IMR-90 (cell line): ENCODE data around the gene EPB41L4A.

Experiments used
- BHLHE40 ChIP-seq: fragments of 150-350 bp; IDR thresholded peaks from 2 replicates; pipeline ENCODE4 v1.6.1; 2016; ENCODE audit warnings: mild to moderate bottlenecking, low read depth, low read length
- CTCF ChIP-seq: conservative IDR thresholded peaks from 2 replicates; pipeline ENCODE4 v1.5.1; 2012; ENCODE audit warnings: mild to moderate bottlenecking, low read depth, low read length, improper control_type of control experiment
- MAFK ChIP-seq: IDR thresholded peaks from 2 replicates; pipeline ENCODE4 v1.6.1; 2012; ENCODE audit warnings: low read depth, low read length, improper control_type of control experiment
- MAZ ChIP-seq: IDR thresholded peaks from 2 replicates; pipeline ENCODE4 v1.6.1; 2012; ENCODE audit warnings: low read depth, mild to moderate bottlenecking, low read length, improper control_type of control experiment, moderate library complexity, borderline replicate concordance
- NFE2L2 ChIP-seq: fragments of 150-350 bp; IDR thresholded peaks from 2 replicates; pipeline ENCODE4 v1.6.1; 2016; ENCODE audit warnings: low read depth, mild to moderate bottlenecking, low read length
- POLR2A ChIP-seq: IDR thresholded peaks from 2 replicates; pipeline ENCODE4 v1.6.1; 2012; ENCODE audit warnings: mild to moderate bottlenecking, low read depth, low read length
- RCOR1 ChIP-seq: IDR thresholded peaks from 2 replicates; pipeline ENCODE4 v1.6.1; 2012; ENCODE audit warnings: mild to moderate bottlenecking, low read length, improper control_type of control experiment; ENCODE audit not compliant: insufficient replicate concordance
- SMC3 ChIP-seq: fragments of 150-350 bp; IDR thresholded peaks from 2 replicates; pipeline ENCODE4 v1.6.1; 2016; ENCODE audit warnings: low read depth, mild to moderate bottlenecking, antibody characterized with exemption, low read length, moderate library complexity
- USF2 ChIP-seq: fragments of 150-350 bp; IDR thresholded peaks from 2 replicates; pipeline ENCODE4 v1.6.1; 2017; ENCODE audit warnings: mild to moderate bottlenecking, antibody characterized with exemption, low read length, low read depth

DNA sequence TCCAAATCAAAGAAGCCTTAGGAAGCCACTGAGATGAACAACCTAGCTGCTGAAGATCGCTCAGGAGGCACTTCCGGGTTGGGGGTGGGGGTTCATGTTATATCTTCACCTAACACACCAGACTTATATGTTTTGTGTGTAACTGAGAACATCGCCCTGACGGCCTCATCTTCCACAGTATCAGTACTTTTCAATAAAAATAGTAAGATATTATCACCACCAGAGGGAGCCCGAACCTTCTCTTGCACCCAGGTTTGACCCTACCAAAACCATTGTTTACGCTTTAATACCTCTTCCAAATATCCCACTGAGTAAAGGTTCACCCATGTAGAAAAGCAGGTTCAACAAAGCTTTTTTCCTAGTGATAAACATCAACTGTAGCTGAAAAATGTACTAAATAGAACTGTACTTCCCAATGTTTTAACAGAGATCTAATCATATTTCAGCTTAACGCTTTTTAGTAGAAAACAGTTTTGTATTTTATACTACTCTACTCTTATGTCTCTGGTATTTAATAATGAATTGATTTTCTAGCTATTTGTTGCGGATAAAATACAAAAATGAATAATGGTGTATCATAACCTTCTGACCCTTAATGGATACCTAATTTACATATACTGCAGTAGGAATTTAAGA, 244.0 kb downstream of the EPB41L4A start:
- TF ChIP-seq CTCF (peak; percentile 56), MAFK (no peak), POLR2A (no peak), MAZ (no peak), RCOR1 (no peak), BHLHE40 (no peak), SMC3 (peak; percentile 35; the same call in 1 of the 2 replicates), NFE2L2 (no peak), USF2 (no peak)
